EH (cell line): ENCODE data around the gene ANGPT4.

Source experiments
- DNase-seq: peaks from one replicate; pipeline ENCODE4 v3.0.0-alpha.2; 2015; ENCODE audit warnings: low read depth

Gene ANGPT4

DNA sequence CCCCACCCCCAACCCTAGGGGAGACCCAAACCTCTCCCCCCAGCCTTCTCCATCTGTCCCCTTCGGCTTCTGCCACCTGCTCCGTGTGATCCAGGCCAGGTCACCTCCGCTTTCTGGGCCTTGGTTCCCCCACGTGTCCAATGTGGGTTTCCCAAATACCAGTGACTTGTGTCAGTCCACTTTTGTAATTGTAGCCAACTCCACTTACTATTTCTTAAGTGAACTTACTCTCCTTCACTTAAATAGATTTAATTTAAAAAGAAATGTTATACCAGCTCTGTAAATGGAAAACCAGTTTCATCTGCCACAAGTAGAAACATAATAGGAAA is 92.6 kb downstream of the ANGPT4 start:
- no peak for DNase-seq

- DNase-seq = no peak
Measured at GRCh38 chr20:822651-823573, 93.2 kb downstream of the ANGPT4 start.

DNA sequence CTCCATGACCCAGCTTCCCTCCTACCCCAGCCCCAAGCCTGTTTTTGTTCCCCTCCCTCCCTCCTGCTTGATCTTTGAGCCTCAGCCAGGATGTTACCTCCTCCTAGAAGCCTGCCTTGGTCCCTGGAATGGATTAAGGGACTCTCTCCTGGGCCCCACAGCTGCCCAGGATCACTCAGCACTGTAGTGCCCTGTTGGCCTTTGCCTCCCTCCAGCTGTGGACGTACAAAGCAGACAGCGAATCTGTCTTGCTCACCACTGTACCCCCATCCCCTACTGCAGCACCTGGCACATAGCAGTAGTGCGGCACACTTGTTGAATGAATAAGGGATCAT is 94.4 kb downstream of the ANGPT4 start:
- DNase-seq = no peak

- no peak for DNase-seq
Measured at GRCh38 chr20:821046-821730, 94.9 kb downstream of the ANGPT4 start.

DNA sequence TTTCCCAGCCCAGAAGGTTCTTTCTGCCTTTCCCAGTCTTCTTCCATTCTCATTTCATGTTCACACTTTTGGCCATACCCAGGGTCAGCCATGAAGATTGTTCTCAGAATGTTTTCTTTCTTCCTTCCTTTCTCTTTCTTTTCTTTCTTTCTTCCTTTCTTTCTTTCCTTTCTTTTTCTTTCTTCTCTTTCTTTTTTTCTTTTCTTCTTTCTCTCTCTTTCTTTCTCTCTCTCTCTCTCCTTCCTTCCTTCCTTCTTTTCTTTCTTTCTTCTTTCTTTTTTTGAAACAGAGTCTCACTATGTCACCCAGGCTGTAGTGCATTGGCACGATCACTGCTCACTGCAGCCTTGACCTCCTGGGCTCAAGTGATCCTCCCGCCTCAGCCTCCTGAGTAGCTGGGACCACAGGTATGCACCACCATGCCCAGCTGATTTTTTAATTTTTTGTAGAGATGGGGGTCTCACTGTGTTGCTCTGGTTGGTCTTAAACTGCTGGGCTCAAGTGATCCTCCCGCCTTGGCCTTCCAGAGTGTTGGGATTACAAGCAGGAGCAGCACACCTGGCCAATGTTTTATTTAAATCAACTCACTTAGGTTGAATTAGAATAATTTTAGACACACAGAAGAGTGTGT is 95.7 kb downstream of the ANGPT4 start:
- DNase-seq = no peak
